ENCODE results near the gene MBD5.

DNA sequence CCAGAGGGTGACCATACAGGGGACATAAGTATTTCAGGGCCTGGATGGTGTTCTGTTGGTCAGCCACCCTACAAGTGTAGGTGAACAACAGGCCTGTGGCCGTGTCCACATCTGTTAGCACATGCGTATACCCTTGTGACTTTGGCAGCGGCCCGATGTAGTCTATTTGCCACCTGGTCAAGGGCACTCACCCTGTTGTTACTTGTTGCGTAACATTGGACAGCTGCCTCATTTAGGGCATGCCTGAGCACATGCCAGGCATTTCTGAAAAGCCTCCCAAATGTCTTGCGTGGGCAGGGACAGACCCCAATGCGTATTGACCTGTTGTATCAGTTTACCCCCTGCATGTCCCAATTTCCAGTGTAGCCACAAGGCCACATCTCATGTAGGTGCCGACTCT lies 235.0 kb downstream of the MBD5 start:
- TF ChIP-seq, protein P1, sequence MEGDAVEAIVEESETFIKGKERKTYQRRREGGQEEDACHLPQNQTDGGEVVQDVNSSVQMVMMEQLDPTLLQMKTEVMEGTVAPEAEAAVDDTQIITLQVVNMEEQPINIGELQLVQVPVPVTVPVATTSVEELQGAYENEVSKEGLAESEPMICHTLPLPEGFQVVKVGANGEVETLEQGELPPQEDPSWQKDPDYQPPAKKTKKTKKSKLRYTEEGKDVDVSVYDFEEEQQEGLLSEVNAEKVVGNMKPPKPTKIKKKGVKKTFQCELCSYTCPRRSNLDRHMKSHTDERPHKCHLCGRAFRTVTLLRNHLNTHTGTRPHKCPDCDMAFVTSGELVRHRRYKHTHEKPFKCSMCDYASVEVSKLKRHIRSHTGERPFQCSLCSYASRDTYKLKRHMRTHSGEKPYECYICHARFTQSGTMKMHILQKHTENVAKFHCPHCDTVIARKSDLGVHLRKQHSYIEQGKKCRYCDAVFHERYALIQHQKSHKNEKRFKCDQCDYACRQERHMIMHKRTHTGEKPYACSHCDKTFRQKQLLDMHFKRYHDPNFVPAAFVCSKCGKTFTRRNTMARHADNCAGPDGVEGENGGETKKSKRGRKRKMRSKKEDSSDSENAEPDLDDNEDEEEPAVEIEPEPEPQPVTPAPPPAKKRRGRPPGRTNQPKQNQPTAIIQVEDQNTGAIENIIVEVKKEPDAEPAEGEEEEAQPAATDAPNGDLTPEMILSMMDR (IDR thresholded peaks at IDR 0.05): no peak
- TF ChIP-seq POLR2A (IDR thresholded peaks at IDR 0.05): no peak
- TF ChIP-seq POLR2AphosphoS5 (IDR thresholded peaks at IDR 0.05): no peak
- TF ChIP-seq EP300 (IDR thresholded peaks at IDR 0.05): no peak
